Caco-2 (cell line): ENCODE results near the gene ZNF189. TPM values are rescaled to one million over a fixed set of nuclear protein-coding genes. Genes with fewer than 3 reads are reported as not detected.

Experiments
- BruUV-seq: library from RNA; stranded (reverse); fragments of 400-500 nt; replicated peaks from 2 replicates; lab custom pipeline; 2021; lab: Mats Ljungman, UMichigan
- CTCF ChIA-PET: fragments of 300-600 bp; sonication (Branson Sonifier 250); formaldehyde crosslinking; loops from one replicate; lab custom pipeline; 2022; ENCODE audit warnings: antibody characterized with exemption; lab: Charles Lee
- POLR2A ChIA-PET: fragments of 300-600 bp; sonication (Branson Sonifier 250); formaldehyde crosslinking; loops from one replicate; lab custom pipeline; 2022; ENCODE audit warnings: antibody characterized with exemption; lab: Charles Lee
- DNase-seq, 2 experiments: peaks; one replicate each; pipeline versions ENCODE4 v3.0.0 to v3.0.0-alpha.2; 2020 to 2022
- H3K27me3 ChIP-seq: replicated peaks from 2 replicates; pipeline ENCODE4 v1.6.0; 2011; ENCODE audit warnings: low read length; ENCODE audit not compliant: control insufficient read depth, insufficient read depth
- H3K36me3 ChIP-seq: 2 replicates; pipeline ENCODE4 v1.5.1; 2011; ENCODE audit warnings: low read length; ENCODE audit not compliant: control insufficient read depth, insufficient read depth
- H3K4me1 ChIP-seq: fragments of 250-450 bp; sonication (Bioruptor Pico); 2 replicates; pipeline ENCODE4 v1.5.1; 2020; ENCODE audit warnings: mild to moderate bottlenecking
- H3K4me3 ChIP-seq: 2 replicates; pipeline ENCODE4 v1.5.1; 2011; ENCODE audit warnings: low read depth, mild to moderate bottlenecking, control low read depth, low read length
- H3K9me3 ChIP-seq: fragments of 250-450 bp; sonication (Bioruptor Pico); 2 replicates; pipeline ENCODE4 v1.5.1; 2020; ENCODE audit warnings: mild to moderate bottlenecking, moderate library complexity
- H3K27ac Mint-ChIP-seq: one replicate; pipeline ENCODE4 v1.8.0; 2022; ENCODE audit warnings: mixed read lengths; ENCODE audit not compliant: unreplicated experiment
- H3K27me3 Mint-ChIP-seq: one replicate; pipeline ENCODE4 v1.8.0; 2022; ENCODE audit warnings: mixed read lengths; ENCODE audit not compliant: insufficient read depth, unreplicated experiment
- H3K36me3 Mint-ChIP-seq: one replicate; pipeline ENCODE4 v1.8.0; 2022; ENCODE audit warnings: mild to moderate bottlenecking, mixed read lengths; ENCODE audit not compliant: insufficient read depth, unreplicated experiment
- H3K4me1 Mint-ChIP-seq: one replicate; pipeline ENCODE4 v1.8.0; 2022; ENCODE audit warnings: low read depth, mixed read lengths; ENCODE audit not compliant: unreplicated experiment
- H3K4me3 Mint-ChIP-seq: one replicate; pipeline ENCODE4 v1.8.0; 2022; ENCODE audit warnings: mild to moderate bottlenecking, moderate library complexity, mixed read lengths; ENCODE audit not compliant: unreplicated experiment
- H3K9me3 Mint-ChIP-seq: one replicate; pipeline ENCODE4 v1.8.0; 2022; ENCODE audit warnings: mixed read lengths; ENCODE audit not compliant: unreplicated experiment
- CTCF ChIP-seq, 2 experiments: fragments of 200-600 bp in 1 of 2; IDR thresholded peaks; 1 replicate in 1 of 2; 2 replicates in 1 of 2; pipeline versions ENCODE4 v1.5.1 to v1.8.0; 2011 to 2022; ENCODE audit warnings: antibody characterized with exemption in 1 of 2, control low read depth in 1 of 2, inconsistent platforms in 1 of 2, low read depth in 1 of 2, low read length in 1 of 2, mild to moderate bottlenecking in 1 of 2, moderate library complexity in 1 of 2; ENCODE audit not compliant: insufficient read depth in 1 of 2, severe bottlenecking in 1 of 2, unreplicated experiment in 1 of 2
- intact Hi-C: fragments of 100-400 bp; cut with micrococcal nuclease; formaldehyde crosslinking; loops from one replicate; pipeline ENCODE4 v1.10.0; 2022; ENCODE audit not compliant: unreplicated experiment
- total RNA-seq: library from RNA; stranded (reverse); gene quantifications from 2 replicates; pipeline ENCODE4 v1.2.3, GENCODE V29; 2022

ZNF189 gene
- total RNA-seq, 1 experiment from 2014 or later = 15.3 TPM

- Histone ChIP-seq H3K4me3 (no peak overlapping the region), H3K36me3 (no peaks in the 10 kb centered on the region), H3K4me1 (peaks cover 31% of the 10 kb centered on the region), H3K9me3 (no peaks in the 10 kb centered on the region), H3K27me3 (no peaks in the 10 kb centered on the region)
- H3K9me3 Mint-ChIP-seq = no peaks in the 10 kb centered on the region
- CTCF ChIA-PET = no interaction called here
- BruUV-seq = no TSS peak
- no peak for DNase-seq
- intact Hi-C loops = loop anchor here (5.0 kb wide), 1 partner anchor 123 kb away; no protein-coding TSS in a partner anchor
- H3K4me1 Mint-ChIP-seq = peaks cover 31% of the 10 kb centered on the region
- POLR2A ChIA-PET = no interaction called here
- peak overlapping the region; percentile 7 for H3K27ac Mint-ChIP-seq
- H3K27me3 Mint-ChIP-seq = no peaks in the 10 kb centered on the region
- peaks cover 6% of the 10 kb centered on the region for H3K36me3 Mint-ChIP-seq
- H3K4me3 Mint-ChIP-seq = no peak overlapping the region
- TF ChIP-seq CTCF (IDR thresholded peaks at IDR 0.05; ENCODE audit: insufficient read depth in 1 of 2, low read depth in 1 of 2, low read length in 1 of 2, severe bottlenecking in 1 of 2, unreplicated experiment in 1 of 2) = no peak
Measured at GRCh38 chr9:101445353-101446029, 46.8 kb downstream of the ZNF189 start.

DNA sequence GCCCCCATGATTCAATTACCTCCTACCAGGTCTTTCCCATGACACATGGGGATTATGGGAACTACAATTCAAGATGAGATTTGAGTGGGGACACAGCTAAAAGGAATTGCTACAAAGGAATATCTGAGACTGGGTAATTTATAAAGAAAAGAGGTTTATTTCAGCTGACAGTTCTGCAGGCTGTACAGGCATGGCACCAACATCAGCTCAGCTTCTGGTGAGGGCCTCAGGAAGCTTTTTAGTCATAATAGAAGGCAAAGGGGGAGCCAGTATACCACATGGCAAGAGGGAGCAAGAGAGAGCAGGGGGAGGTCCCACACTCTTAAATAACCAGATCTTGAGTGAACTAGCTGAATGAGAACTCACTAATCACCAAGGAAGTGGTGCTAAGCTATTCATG is 48.1 kb downstream of the ZNF189 start:
- Mint-ChIP-seq H3K27ac (no peak overlapping the region), H3K4me1 (peaks cover 29% of the 10 kb centered on the region), H3K9me3 (peaks cover 12% of the 10 kb centered on the region), H3K4me3 (no peak overlapping the region), H3K27me3 (no peaks in the 10 kb centered on the region), H3K36me3 (peaks cover 6% of the 10 kb centered on the region)
- no TSS peak for BruUV-seq
- Histone ChIP-seq H3K36me3 (no peaks in the 10 kb centered on the region), H3K4me1 (peaks cover 20% of the 10 kb centered on the region), H3K4me3 (no peak overlapping the region), H3K9me3 (no peaks in the 10 kb centered on the region), H3K27me3 (no peaks in the 10 kb centered on the region)
- CTCF ChIA-PET = interaction anchor here (0.5 kb wide), 1 partner anchor 405 kb away, joined by 3 read pairs; no protein-coding TSS in a partner anchor
- POLR2A ChIA-PET = no interaction called here
- no peak for DNase-seq
- intact Hi-C loops = loop anchor here (5.0 kb wide), 1 partner anchor 124 kb away; no protein-coding TSS in a partner anchor
- no peak for TF ChIP-seq CTCF (IDR thresholded peaks at IDR 0.05; ENCODE audit: insufficient read depth in 1 of 2, low read depth in 1 of 2, low read length in 1 of 2, severe bottlenecking in 1 of 2, unreplicated experiment in 1 of 2)

DNA sequence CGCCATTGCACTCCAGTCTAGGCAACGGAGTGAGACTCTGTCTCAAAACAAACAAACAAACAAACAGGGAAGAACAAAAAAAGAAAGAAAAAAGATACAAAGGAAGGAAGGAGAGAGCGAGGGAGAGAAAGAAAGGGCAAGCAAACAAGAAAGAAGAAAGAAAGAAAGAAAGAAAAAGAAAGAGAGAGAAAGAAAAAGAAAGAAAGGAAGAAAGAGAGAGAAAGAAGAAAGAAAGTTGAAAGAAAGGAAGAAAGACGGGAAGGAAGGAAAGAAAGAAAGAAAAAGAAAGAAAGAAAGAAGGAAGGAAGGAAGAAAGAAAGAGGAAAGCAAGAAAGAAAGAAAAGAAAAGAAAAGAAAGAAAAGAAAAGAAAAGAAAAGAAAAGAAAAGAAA is 50.0 kb downstream of the ZNF189 start:
- H3K36me3 ChIP-seq = no peaks in the 10 kb centered on the region
- Mint-ChIP-seq H3K27ac (peak overlapping the region; percentile 70), H3K4me3 (peak overlapping the region; percentile 72), H3K9me3 (peaks cover 21% of the 10 kb centered on the region), H3K36me3 (peaks cover 6% of the 10 kb centered on the region), H3K4me1 (peaks cover 16% of the 10 kb centered on the region), H3K27me3 (no peaks in the 10 kb centered on the region)
- intact Hi-C loops = loop anchor here (1.0 to 5.0 kb wide), 4 partner anchors 11 to 126 kb away; partner anchors contain the start of genes MRPL50 and ZNF189
- peaks cover 6% of the 10 kb centered on the region; the same call in 1 of the 2 replicates for H3K4me1 ChIP-seq
- no peaks in the 10 kb centered on the region for H3K27me3 ChIP-seq
- DNase-seq = no peak
- CTCF ChIA-PET = interaction anchor here (0.6 to 1.8 kb wide), 16 partner anchors 10 to 329 kb away, joined by 3 to 23 read pairs (median 4); partner anchors contain the start of genes MRPL50, RNF20 and ZNF189
- H3K9me3 ChIP-seq = peaks cover 4% of the 10 kb centered on the region; the same call in 1 of the 2 replicates
- H3K4me3 ChIP-seq = no peak overlapping the region; the same call in 1 of the 2 replicates
- BruUV-seq = no TSS peak
- no peak for TF ChIP-seq CTCF (IDR thresholded peaks at IDR 0.05; ENCODE audit: insufficient read depth in 1 of 2, low read depth in 1 of 2, low read length in 1 of 2, severe bottlenecking in 1 of 2, unreplicated experiment in 1 of 2)
- POLR2A ChIA-PET = interaction anchor here (1.0 kb wide), 1 partner anchor 50 kb away, joined by 3 read pairs; the partner anchor contains the start of genes MRPL50 and ZNF189
